Omental fat pad (tissue), 4 donors: Measurements from ENCODE around the gene PCBP4. TPM values are rescaled to one million over a fixed set of nuclear protein-coding genes. Genes with fewer than 3 reads are reported as not detected.

Source experiments
- ATAC-seq: fragments of 150-250 bp; one replicate; pipeline ENCODE4 v1.9.1; 2016; ENCODE audit warnings: mild to moderate bottlenecking, moderate library complexity; ENCODE audit not compliant: low FRiP score
- DNase-seq: peaks from one replicate; pipeline ENCODE4 v3.0.0-alpha.2; 2019; ENCODE audit warnings: low spot score
- CTCF ChIP-seq, 3 donors: fragments of 450-650 bp; IDR thresholded peaks; one replicate each; pipeline ENCODE4 v1.5.1; 2016 to 2017; ENCODE audit warnings: antibody characterized with exemption in 3 of 3, mild to moderate bottlenecking in 3 of 3, moderate library complexity in 2 of 3
- total RNA-seq, 4 donors: library from RNA; depleted of rRNA; stranded (reverse); fragments of >200 nt; gene quantifications; one replicate each; pipeline ENCODE4 v1.1.0, GENCODE V29; 2016

PCBP4 gene
- total RNA-seq, 4 donors from 2014 or later = 21.4 to 84.0 (median 23.4) TPM

- no peak for TF ChIP-seq CTCF (IDR thresholded peaks at IDR 0.05)
- DNase-seq = peak; percentile 25
- peak; percentile 63 for ATAC-seq
Measured at GRCh38 chr3:51942603-51943450, 24.4 kb downstream of the PCBP4 start.

GRCh38 chr3:51941798-51942602 lies 25.3 kb downstream of the PCBP4 start, which contains the start of the genes PARP3 and RRP9:
Gene PARP3 (plus strand): TSS chr3:51942363. CDS start chr3:51943356, 993 bp downstream.
Gene RRP9 (minus strand): TSS chr3:51941904. CDS start chr3:51941867, 37 bp downstream.
- DNase-seq (peak; percentile 98), ATAC-seq (peak; percentile 95)

GRCh38 chr3:51941463-51941797 lies 25.8 kb downstream of the PCBP4 start:
- no peak for TF ChIP-seq CTCF (IDR thresholded peaks at IDR 0.05)
- ATAC-seq = no peak
- DNase-seq = no peak

More at GRCh38 chr3:51941798-51942602, 25.3 kb downstream of the PCBP4 start, which contains the start of the genes PARP3 and RRP9:
- peak in 2 of 3 donors; percentile 93 to 99 for TF ChIP-seq CTCF (IDR thresholded peaks at IDR 0.05)

GRCh38 chr3:51940648-51941462 lies 26.4 kb downstream of the PCBP4 start:
- DNase-seq = peak; percentile 20

GRCh38 chr3:51938780-51939425 lies 28.4 kb downstream of the PCBP4 start:
- DNase-seq (peak; percentile 0), ATAC-seq (no peak)
- no peak for TF ChIP-seq CTCF (IDR thresholded peaks at IDR 0.05)

More at GRCh38 chr3:51940648-51941462, 26.4 kb downstream of the PCBP4 start:
- no peak for TF ChIP-seq CTCF (IDR thresholded peaks at IDR 0.05)
- ATAC-seq = no peak
